GM12875 (cell line): Measurements from ENCODE around the gene ADAMTSL2.

ENCODE experiments used
- H3K4me3 ChIP-seq: one replicate; pipeline ENCODE4 v1.5.1; 2011; ENCODE audit warnings: low read depth, low read length, control low read depth
- TF ChIP-seq, protein P1 (sequence below): IDR thresholded peaks from 2 replicates; pipeline ENCODE4 v1.5.1; 2011; ENCODE audit warnings: low read depth, mild to moderate bottlenecking, control low read depth, inconsistent platforms, low read length, moderate library complexity, borderline replicate concordance; ENCODE audit not compliant: insufficient read depth

ADAMTSL2 gene

GRCh38 chr9:133581513-133582343 lies 47.2 kb downstream of the ADAMTSL2 start:
- H3K4me3 ChIP-seq: no peak overlapping the region
- TF ChIP-seq, protein P1, sequence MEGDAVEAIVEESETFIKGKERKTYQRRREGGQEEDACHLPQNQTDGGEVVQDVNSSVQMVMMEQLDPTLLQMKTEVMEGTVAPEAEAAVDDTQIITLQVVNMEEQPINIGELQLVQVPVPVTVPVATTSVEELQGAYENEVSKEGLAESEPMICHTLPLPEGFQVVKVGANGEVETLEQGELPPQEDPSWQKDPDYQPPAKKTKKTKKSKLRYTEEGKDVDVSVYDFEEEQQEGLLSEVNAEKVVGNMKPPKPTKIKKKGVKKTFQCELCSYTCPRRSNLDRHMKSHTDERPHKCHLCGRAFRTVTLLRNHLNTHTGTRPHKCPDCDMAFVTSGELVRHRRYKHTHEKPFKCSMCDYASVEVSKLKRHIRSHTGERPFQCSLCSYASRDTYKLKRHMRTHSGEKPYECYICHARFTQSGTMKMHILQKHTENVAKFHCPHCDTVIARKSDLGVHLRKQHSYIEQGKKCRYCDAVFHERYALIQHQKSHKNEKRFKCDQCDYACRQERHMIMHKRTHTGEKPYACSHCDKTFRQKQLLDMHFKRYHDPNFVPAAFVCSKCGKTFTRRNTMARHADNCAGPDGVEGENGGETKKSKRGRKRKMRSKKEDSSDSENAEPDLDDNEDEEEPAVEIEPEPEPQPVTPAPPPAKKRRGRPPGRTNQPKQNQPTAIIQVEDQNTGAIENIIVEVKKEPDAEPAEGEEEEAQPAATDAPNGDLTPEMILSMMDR: no peak

DNA sequence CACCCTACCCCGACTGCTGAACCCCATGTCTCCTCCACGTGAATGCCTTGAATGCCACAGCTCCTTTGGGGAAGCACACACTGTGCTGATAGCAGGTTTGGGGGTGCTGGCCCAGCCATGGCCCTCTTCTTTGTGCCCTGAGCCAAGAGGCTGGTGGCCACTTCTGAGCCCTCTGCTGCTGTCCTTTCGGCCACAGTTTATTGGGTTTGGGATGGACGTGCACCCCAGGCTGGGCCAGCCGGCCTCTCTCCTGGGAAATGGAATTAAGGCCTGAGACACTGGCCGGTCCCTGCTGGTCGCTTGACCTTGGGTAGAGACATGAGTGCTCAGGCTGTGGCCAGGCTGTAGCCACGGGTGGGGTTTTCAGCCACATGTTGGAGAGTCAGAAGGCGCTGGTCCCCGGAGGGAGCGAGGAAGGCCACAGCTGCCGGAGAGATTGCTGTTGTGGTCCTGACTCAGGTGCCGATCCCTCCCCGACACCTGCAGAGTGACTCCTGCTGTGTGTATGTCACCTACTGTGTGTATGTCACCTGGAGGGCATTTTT lies 48.1 kb downstream of the ADAMTSL2 start:
- TF ChIP-seq, protein P1: no peak
- no peak overlapping the region for H3K4me3 ChIP-seq

DNA sequence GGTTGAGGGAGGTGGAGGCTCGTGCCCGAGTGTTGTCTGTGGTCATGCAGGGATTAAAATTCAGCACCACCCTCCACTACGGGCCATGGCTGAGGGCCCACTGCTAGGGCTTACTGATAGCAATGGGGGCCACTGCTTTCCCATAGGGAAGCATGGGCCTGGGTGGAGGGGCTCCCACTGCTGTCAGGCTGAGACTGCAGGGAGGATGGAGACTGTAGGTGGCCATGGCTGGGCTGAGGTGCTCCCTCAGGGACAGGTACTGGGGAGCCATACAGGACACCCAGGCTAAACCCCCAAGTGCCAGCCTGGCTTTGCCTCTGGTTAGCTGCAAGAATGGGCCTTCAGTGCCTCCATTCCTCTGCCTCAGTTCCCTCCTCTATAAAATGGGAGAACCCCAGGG lies 48.6 kb downstream of the ADAMTSL2 start:
- TF ChIP-seq, protein P1: no peak
- H3K4me3 ChIP-seq: no peak overlapping the region

- TF ChIP-seq, protein P1: no peak
Measured at GRCh38 chr9:133583586-133583985, 49.1 kb downstream of the ADAMTSL2 start.

GRCh38 chr9:133584167-133584558 lies 49.7 kb downstream of the ADAMTSL2 start:
- no peak overlapping the region for H3K4me3 ChIP-seq
- TF ChIP-seq, protein P1: no peak

More at GRCh38 chr9:133583586-133583985, 49.1 kb downstream of the ADAMTSL2 start:
- no peak overlapping the region for H3K4me3 ChIP-seq

GRCh38 chr9:133584559-133585476 lies 50.3 kb downstream of the ADAMTSL2 start:
- TF ChIP-seq, protein P1: no peak
- H3K4me3 ChIP-seq: no peak overlapping the region
